Measurements from ENCODE around the gene APOLD1. TPM values are rescaled to one million over a fixed set of nuclear protein-coding genes. Genes with fewer than 3 reads are reported as not detected.

Gene APOLD1
- total and polyA plus RNA-seq, 2 of the 4 experiments (the other 2 are of a cell fraction), result 2.3 to 4.5 TPM

DNA sequence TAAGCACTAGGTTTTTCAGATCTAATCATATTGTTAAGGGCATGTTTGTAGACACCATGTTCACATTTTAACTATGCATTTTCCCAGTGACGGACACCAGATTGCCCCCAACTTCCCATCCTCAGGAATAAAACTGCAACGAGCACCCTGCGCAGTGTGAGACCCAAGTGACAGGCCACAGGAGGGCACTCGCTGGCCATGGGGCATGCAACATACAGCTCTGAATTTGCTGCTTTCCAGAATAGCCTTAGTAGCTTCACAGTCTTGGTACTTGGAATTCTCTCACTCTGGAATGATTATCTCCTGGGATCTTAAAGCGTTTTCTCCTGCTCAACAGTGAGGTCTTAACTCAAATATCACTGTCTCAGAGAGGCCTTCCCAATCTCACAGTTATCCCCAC is 26.7 kb downstream of the APOLD1 start:
- Histone ChIP-seq H3K79me1 (ENCODE audit: low read depth in 1 of 2, low read length in 2 of 2) (peaks cover 5 to 30% of the 10 kb centered on the region in 2 experiments; a peak in 3 of 4 replicates), H2BK15ac (ENCODE audit: low read depth, low read length) (0 out of 3 replicates have a peak overlapping the region, but pooled peaks have one; percentile 6), H2BK20ac (ENCODE audit: low read depth, low read length) (no peak overlapping the region), H2AK5ac (ENCODE audit: low read depth, low read length) (peak overlapping the region; percentile 43; the same call in 1 of the 2 replicates), H3K4me3 (ENCODE audit: insufficient read depth, low read depth, low read length) (no peak overlapping the region), H3K27ac (ENCODE audit: insufficient read depth, low read length) (no peak overlapping the region), H4K91ac (ENCODE audit: insufficient read depth, low read depth, low read length) (peak overlapping the region; percentile 12; the same call in 1 of the 2 replicates), H3K4me2 (ENCODE audit: low read depth, low read length) (no peak overlapping the region), H3K9me3 (ENCODE audit: control insufficient read depth, insufficient read depth, low read length) (no peaks in the 10 kb centered on the region), H3K9ac (ENCODE audit: low read depth, low read length) (no peak overlapping the region), H3K14ac (replicated peaks; ENCODE audit: low read depth, low read length) (no peak overlapping the region), H3K18ac (ENCODE audit: low read depth, low read length) (no peak overlapping the region), H3K56ac (ENCODE audit: extremely low read depth, insufficient read depth, low read length) (no peak overlapping the region), H3K4me1 (ENCODE audit: control insufficient read depth, insufficient read depth, low read length) (peaks cover 9% of the 10 kb centered on the region), H3K36me3 (ENCODE audit: control insufficient read depth, insufficient read depth, low read length) (no peaks in the 10 kb centered on the region), H3K23ac (ENCODE audit: low read depth, low read length) (no peak overlapping the region), H2BK120ac (ENCODE audit: low read depth, low read length) (no peak overlapping the region), H4K8ac (ENCODE audit: low read depth in 2 of 2, low read length in 2 of 2) (no peak overlapping the region), H4K5ac (ENCODE audit: low read depth, low read length) (no peak overlapping the region), H3K4ac (ENCODE audit: low read depth, low read length) (no peak overlapping the region), H3K27me3 (ENCODE audit: control insufficient read depth, insufficient read depth, low read length) (no peaks in the 10 kb centered on the region), H3K9me1 (ENCODE audit: insufficient read depth, low read length) (peaks cover 5% of the 10 kb centered on the region), H2AK9ac (replicated peaks; ENCODE audit: low read depth, low read length, poor library complexity) (no peak overlapping the region), H2AFZ (replicated peaks; ENCODE audit: low read length, poor library complexity) (no peak overlapping the region), H2BK5ac (ENCODE audit: low read depth, low read length, poor library complexity, severe bottlenecking) (no peak overlapping the region), H4K20me1 (ENCODE audit: insufficient read depth, low read length) (no peaks in the 10 kb centered on the region)
- DNase-seq (no peak), ATAC-seq (ENCODE audit: low read depth) (no peak)
- 100% methylated on average over 1 of the region's 5 CpGs; no CpG with 5 or more reads in 1 of the 2 experiments for WGBS, 2 experiments (ENCODE audit: extremely low coverage in 2 of 2, insufficient read length in 1 of 2)
- in situ Hi-C loops (cut with MboI; ENCODE audit: low sequenced_read_pairs) (no loop called here), intact Hi-C loops (cut with micrococcal nuclease) (no loop called here), dilution Hi-C loops (cut with HindIII; ENCODE audit: low sequenced_read_pairs, unreplicated experiment) (no loop called here)
- CTCF ChIA-PET, result interaction anchor here (0.8 to 1.0 kb wide), 2 partner anchors 20 to 164 kb away, joined by 3 to 4 read pairs; no protein-coding TSS in a partner anchor
- BruUV-seq (replicated peaks), result no TSS peak
- TF ChIP-seq RCOR1 (IDR thresholded peaks at IDR 0.05; ENCODE audit: insufficient replicate concordance, low read length) (no peak), CEBPB (IDR thresholded peaks at IDR 0.05; ENCODE audit: low read depth, low read length) (no peak), CHD1 (IDR thresholded peaks at IDR 0.05; ENCODE audit: low read depth, low read length) (no peak), RAD21 (IDR thresholded peaks at IDR 0.05; ENCODE audit: low read length) (no peak), ELK1 (IDR thresholded peaks at IDR 0.05; ENCODE audit: borderline replicate concordance, low read depth, low read length) (no peak), MAFK (IDR thresholded peaks at IDR 0.05; ENCODE audit: low read depth, low read length) (no peak), SMC3 (IDR thresholded peaks at IDR 0.05; ENCODE audit: low read depth, low read length) (no peak), USF2 (IDR thresholded peaks at IDR 0.05; ENCODE audit: low read depth, low read length) (no peak), FOS (IDR thresholded peaks at IDR 0.05; ENCODE audit: low read depth, low read length) (no peak), MXI1 (IDR thresholded peaks at IDR 0.05; ENCODE audit: borderline replicate concordance, low read depth, low read length) (no peak), POLR2A (IDR thresholded peaks at IDR 0.05; ENCODE audit: low read depth, low read length) (no peak), NFE2L2 (IDR thresholded peaks at IDR 0.05; ENCODE audit: low read depth, low read length) (no peak), MAZ (IDR thresholded peaks at IDR 0.05; ENCODE audit: borderline replicate concordance, low read depth, low read length) (no peak), BHLHE40 (IDR thresholded peaks at IDR 0.05; ENCODE audit: low read depth, low read length) (no peak)
- POLR2A ChIA-PET (ENCODE audit: unreplicated experiment), result no interaction called here

Measured in IMR-90 (cell line).